Dermis microvascular lymphatic vessel endothelial cell (primary cell): ENCODE results near the gene DRAM1. TPM values are rescaled to one million over a fixed set of nuclear protein-coding genes. Genes with fewer than 3 reads are reported as not detected.

Experiments
- DNase-seq, 2 donors: peaks; one replicate each; pipeline versions ENCODE4 v3.0.0 to v3.0.0-alpha.2; 2010; ENCODE audit warnings: low read depth in 2 of 2
- total RNA-seq: library from RNA; depleted of rRNA; stranded (reverse); fragments of >200 nt; gene quantifications from 2 replicates; pipeline ENCODE4 v1.2.1, GENCODE V29; 2014

Gene DRAM1
- total RNA-seq, 1 donor from 2014 or later: 31.5 TPM

GRCh38 chr12:101940400-101940950 lies 63.1 kb downstream of the DRAM1 start:
- DNase-seq: no peak

GRCh38 chr12:101941306-101942249 lies 64.2 kb downstream of the DRAM1 start:
- peak in 1 of 2 donors; percentile 45 for DNase-seq

GRCh38 chr12:101942250-101942605 lies 64.8 kb downstream of the DRAM1 start:
- no peak for DNase-seq

- no peak for DNase-seq
These were observed 68.2 kb downstream of the DRAM1 start for GRCh38 chr12:101945369-101946232.

- DNase-seq: no peak
These were observed 68.8 kb downstream of the DRAM1 start for GRCh38 chr12:101946233-101946611.

GRCh38 chr12:101947316-101947715 lies 69.9 kb downstream of the DRAM1 start:
- DNase-seq: no peak

GRCh38 chr12:101948365-101948764 lies 71.0 kb downstream of the DRAM1 start:
- DNase-seq: no peak

- no peak for DNase-seq
These were observed 73.8 kb downstream of the DRAM1 start for GRCh38 chr12:101951002-101951670.

- no peak for DNase-seq
These were observed 76.7 kb downstream of the DRAM1 start for GRCh38 chr12:101954113-101954512.

GRCh38 chr12:101954676-101955075 lies 77.3 kb downstream of the DRAM1 start:
- no peak for DNase-seq

GRCh38 chr12:101957252-101957959 lies 80.0 kb downstream of the DRAM1 start:
- no peak for DNase-seq

- DNase-seq: no peak
These were observed 82.2 kb downstream of the DRAM1 start for GRCh38 chr12:101959607-101960006.

GRCh38 chr12:101962486-101962885 lies 85.1 kb downstream of the DRAM1 start:
- no peak for DNase-seq

GRCh38 chr12:101963697-101964096 lies 86.3 kb downstream of the DRAM1 start:
- no peak for DNase-seq

GRCh38 chr12:101966496-101966895 lies 89.1 kb downstream of the DRAM1 start:
- DNase-seq: no peak

- no peak for DNase-seq
These were observed 90.1 kb downstream of the DRAM1 start for GRCh38 chr12:101967506-101967905.

- DNase-seq: no peak
These were observed 91.4 kb downstream of the DRAM1 start for GRCh38 chr12:101968770-101969169.
